GM23338 (cell line): Measurements from ENCODE around the gene CHCHD6. TPM values are rescaled to one million over a fixed set of nuclear protein-coding genes. Genes with fewer than 3 reads are reported as not detected.
A peak's percentile ranks its signal among the peaks of the same experiment; 100 is the strongest.

Source experiments
- ATAC-seq: fragments of 200-7000 bp; cut with Tn5 transposase; 3 replicates; pipeline ENCODE4 v1.9.1; 2020
- DNase-seq: peaks from one replicate; pipeline ENCODE4 v3.0.0-alpha.2; 2015; ENCODE audit warnings: low spot score
- H2AFZ ChIP-seq: fragments of 200-600 bp; sonication (generic); 2 replicates; pipeline ENCODE4 v1.8.0; 2016; ENCODE audit warnings: antibody characterized with exemption, mild to moderate bottlenecking, moderate library complexity
- H3F3A ChIP-seq: fragments of 200-600 bp; sonication (generic); replicated peaks from 2 replicates; pipeline ENCODE4 v1.8.0; 2017; ENCODE audit warnings: antibody characterized with exemption, mixed run types, low read depth
- H3K27ac ChIP-seq: fragments of 200-600 bp; sonication (generic); 2 replicates; pipeline ENCODE4 v1.6.1; 2016; ENCODE audit warnings: low read depth
- H3K27me3 ChIP-seq: fragments of 200-600 bp; sonication (generic); 2 replicates; pipeline ENCODE4 v1.8.0; 2016; ENCODE audit warnings: mild to moderate bottlenecking, mixed run types, moderate library complexity; ENCODE audit not compliant: insufficient read depth
- H3K36me3 ChIP-seq: fragments of 200-600 bp; sonication (generic); 2 replicates; pipeline ENCODE4 v1.8.0; 2016; ENCODE audit warnings: mild to moderate bottlenecking; ENCODE audit not compliant: insufficient read depth
- H3K4me1 ChIP-seq: fragments of 200-600 bp; sonication (generic); 2 replicates; pipeline ENCODE4 v1.8.0; 2016; ENCODE audit warnings: mild to moderate bottlenecking, moderate library complexity; ENCODE audit not compliant: insufficient read depth
- H3K4me2 ChIP-seq: fragments of 200-600 bp; sonication (generic); 2 replicates; pipeline ENCODE4 v1.7.1; 2017; ENCODE audit warnings: mixed run types
- H3K4me3 ChIP-seq: fragments of 200-600 bp; sonication (generic); 2 replicates; pipeline ENCODE4 v1.6.1; 2016; ENCODE audit warnings: mixed run types
- H3K79me2 ChIP-seq: fragments of 200-600 bp; sonication (generic); replicated peaks from 2 replicates; pipeline ENCODE4 v1.8.0; 2017; ENCODE audit warnings: mild to moderate bottlenecking; ENCODE audit not compliant: insufficient read depth
- H3K9me2 ChIP-seq: fragments of 200-600 bp; sonication (generic); 2 replicates; pipeline ENCODE4 v1.8.0; 2017; ENCODE audit not compliant: insufficient read depth
- H4K20me1 ChIP-seq: fragments of 200-600 bp; sonication (generic); replicated peaks from 2 replicates; pipeline ENCODE4 v1.8.0; 2017; ENCODE audit warnings: mild to moderate bottlenecking; ENCODE audit not compliant: insufficient read depth
- H3K27ac Mint-ChIP-seq: 2 replicates; pipeline ENCODE4 v1.8.0; 2020; ENCODE audit warnings: inconsistent platforms, mild to moderate bottlenecking, moderate library complexity, mixed read lengths
- H3K27me3 Mint-ChIP-seq: 3 replicates; pipeline ENCODE4 v1.8.0; 2022; ENCODE audit warnings: low read depth, mild to moderate bottlenecking, moderate library complexity, mixed read lengths, inconsistent platforms; ENCODE audit not compliant: insufficient read depth, poor library complexity
- H3K36me3 Mint-ChIP-seq: 3 replicates; pipeline ENCODE4 v1.8.0; 2021; ENCODE audit warnings: low read depth, mild to moderate bottlenecking, inconsistent platforms, moderate library complexity, mixed read lengths
- H3K4me1 Mint-ChIP-seq: 3 replicates; pipeline ENCODE4 v1.8.0; 2020; ENCODE audit warnings: mild to moderate bottlenecking, inconsistent platforms, mixed read lengths
- H3K4me3 Mint-ChIP-seq: 3 replicates; pipeline ENCODE4 v1.8.0; 2021; ENCODE audit warnings: moderate library complexity, mild to moderate bottlenecking, inconsistent platforms, mixed read lengths
- H3K9me3 Mint-ChIP-seq: 3 replicates; pipeline ENCODE4 v1.8.0; 2020; ENCODE audit warnings: moderate library complexity, mild to moderate bottlenecking, inconsistent platforms, mixed read lengths
- NANOG ChIP-seq: IDR thresholded peaks from 2 replicates; pipeline ENCODE4 v1.6.1; 2016; ENCODE audit warnings: antibody characterized with exemption, borderline replicate concordance
- polyA plus RNA-seq: library from polyadenylated mRNA; unstranded; fragments of >200 nt; fragmentation: Nextera tagmentation; extraction: Ambion mirVana; gene quantifications from 2 replicates; pipeline ENCODE4 v1.2.1, GENCODE V29; 2016
- total RNA-seq: library from RNA; depleted of rRNA; stranded (reverse); fragments of >200 nt; shearing (Covaris generic); gene quantifications from 2 replicates; pipeline ENCODE4 v1.2.3, GENCODE V29; 2014
- TF ChIP-seq, protein P1 (sequence below): fragments of 250-450 bp; sonication (Bioruptor Pico); IDR thresholded peaks from 2 replicates; pipeline ENCODE4 v1.5.0; 2020; ENCODE audit warnings: mild to moderate bottlenecking, moderate library complexity
- TF ChIP-seq, protein P2 (sequence below): IDR thresholded peaks from one replicate; pipeline ENCODE4 v1.6.1; 2018; ENCODE audit warnings: antibody characterized with exemption; ENCODE audit not compliant: unreplicated experiment
- TF ChIP-seq, protein P3 (sequence below), 2 experiments: fragments of 200-600 bp in 1 of 2; sonication (generic) in 1 of 2; conservative IDR thresholded peaks; 2 replicates each; pipeline versions ENCODE4 v1.5.1 to v1.6.1; 2016 to 2017; ENCODE audit warnings: antibody characterized with exemption in 2 of 2, low read depth in 2 of 2, mild to moderate bottlenecking in 2 of 2, moderate library complexity in 1 of 2

Gene CHCHD6
- total and polyA plus RNA-seq, 2 experiments from 2014 or later, result 28.8 to 43.0 TPM

DNA sequence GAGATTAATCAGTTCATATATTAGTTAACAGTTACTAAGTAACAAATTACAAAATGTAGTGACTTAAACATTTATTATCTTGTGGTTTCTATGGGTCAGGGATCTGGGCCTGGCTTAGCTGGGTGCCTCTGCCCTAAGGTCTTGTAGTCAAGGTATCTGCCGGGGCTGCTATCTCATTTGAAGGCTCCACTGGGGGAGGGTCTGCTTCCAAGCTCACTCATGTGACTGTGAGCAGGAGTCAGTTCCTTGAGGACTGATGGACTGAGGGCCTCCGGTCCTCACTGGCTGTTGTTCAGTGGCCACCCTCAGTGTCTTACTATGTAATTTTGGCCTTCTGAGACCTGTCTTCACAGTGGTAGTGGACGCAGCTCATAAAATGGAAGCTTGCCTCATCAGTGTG is 143.0 kb downstream of the CHCHD6 start (continued):
- TF ChIP-seq, protein P1, sequence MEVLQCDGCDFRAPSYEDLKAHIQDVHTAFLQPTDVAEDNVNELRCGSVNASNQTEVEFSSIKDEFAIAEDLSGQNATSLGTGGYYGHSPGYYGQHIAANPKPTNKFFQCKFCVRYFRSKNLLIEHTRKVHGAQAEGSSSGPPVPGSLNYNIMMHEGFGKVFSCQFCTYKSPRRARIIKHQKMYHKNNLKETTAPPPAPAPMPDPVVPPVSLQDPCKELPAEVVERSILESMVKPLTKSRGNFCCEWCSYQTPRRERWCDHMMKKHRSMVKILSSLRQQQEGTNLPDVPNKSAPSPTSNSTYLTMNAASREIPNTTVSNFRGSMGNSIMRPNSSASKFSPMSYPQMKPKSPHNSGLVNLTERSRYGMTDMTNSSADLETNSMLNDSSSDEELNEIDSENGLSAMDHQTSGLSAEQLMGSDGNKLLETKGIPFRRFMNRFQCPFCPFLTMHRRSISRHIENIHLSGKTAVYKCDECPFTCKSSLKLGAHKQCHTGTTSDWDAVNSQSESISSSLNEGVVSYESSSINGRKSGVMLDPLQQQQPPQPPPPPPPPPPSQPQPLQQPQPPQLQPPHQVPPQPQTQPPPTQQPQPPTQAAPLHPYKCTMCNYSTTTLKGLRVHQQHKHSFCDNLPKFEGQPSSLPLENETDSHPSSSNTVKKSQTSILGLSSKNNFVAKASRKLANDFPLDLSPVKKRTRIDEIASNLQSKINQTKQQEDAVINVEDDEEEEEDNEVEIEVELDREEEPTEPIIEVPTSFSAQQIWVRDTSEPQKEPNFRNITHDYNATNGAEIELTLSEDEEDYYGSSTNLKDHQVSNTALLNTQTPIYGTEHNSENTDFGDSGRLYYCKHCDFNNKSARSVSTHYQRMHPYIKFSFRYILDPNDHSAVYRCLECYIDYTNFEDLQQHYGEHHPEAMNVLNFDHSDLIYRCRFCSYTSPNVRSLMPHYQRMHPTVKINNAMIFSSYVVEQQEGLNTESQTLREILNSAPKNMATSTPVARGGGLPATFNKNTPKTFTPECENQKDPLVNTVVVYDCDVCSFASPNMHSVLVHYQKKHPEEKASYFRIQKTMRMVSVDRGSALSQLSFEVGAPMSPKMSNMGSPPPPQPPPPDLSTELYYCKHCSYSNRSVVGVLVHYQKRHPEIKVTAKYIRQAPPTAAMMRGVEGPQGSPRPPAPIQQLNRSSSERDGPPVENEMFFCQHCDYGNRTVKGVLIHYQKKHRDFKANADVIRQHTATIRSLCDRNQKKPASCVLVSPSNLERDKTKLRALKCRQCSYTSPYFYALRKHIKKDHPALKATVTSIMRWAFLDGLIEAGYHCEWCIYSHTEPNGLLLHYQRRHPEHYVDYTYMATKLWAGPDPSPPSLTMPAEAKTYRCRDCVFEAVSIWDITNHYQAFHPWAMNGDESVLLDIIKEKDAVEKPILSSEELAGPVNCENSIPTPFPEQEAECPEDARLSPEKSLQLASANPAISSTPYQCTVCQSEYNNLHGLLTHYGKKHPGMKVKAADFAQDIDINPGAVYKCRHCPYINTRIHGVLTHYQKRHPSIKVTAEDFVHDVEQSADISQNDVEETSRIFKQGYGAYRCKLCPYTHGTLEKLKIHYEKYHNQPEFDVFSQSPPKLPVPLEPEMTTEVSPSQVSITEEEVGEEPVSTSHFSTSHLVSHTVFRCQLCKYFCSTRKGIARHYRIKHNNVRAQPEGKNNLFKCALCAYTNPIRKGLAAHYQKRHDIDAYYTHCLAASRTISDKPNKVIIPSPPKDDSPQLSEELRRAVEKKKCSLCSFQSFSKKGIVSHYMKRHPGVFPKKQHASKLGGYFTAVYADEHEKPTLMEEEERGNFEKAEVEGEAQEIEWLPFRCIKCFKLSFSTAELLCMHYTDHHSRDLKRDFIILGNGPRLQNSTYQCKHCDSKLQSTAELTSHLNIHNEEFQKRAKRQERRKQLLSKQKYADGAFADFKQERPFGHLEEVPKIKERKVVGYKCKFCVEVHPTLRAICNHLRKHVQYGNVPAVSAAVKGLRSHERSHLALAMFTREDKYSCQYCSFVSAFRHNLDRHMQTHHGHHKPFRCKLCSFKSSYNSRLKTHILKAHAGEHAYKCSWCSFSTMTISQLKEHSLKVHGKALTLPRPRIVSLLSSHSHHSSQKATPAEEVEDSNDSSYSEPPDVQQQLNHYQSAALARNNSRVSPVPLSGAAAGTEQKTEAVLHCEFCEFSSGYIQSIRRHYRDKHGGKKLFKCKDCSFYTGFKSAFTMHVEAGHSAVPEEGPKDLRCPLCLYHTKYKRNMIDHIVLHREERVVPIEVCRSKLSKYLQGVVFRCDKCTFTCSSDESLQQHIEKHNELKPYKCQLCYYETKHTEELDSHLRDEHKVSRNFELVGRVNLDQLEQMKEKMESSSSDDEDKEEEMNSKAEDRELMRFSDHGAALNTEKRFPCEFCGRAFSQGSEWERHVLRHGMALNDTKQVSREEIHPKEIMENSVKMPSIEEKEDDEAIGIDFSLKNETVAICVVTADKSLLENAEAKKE, result no peak
- TF ChIP-seq, protein P2, sequence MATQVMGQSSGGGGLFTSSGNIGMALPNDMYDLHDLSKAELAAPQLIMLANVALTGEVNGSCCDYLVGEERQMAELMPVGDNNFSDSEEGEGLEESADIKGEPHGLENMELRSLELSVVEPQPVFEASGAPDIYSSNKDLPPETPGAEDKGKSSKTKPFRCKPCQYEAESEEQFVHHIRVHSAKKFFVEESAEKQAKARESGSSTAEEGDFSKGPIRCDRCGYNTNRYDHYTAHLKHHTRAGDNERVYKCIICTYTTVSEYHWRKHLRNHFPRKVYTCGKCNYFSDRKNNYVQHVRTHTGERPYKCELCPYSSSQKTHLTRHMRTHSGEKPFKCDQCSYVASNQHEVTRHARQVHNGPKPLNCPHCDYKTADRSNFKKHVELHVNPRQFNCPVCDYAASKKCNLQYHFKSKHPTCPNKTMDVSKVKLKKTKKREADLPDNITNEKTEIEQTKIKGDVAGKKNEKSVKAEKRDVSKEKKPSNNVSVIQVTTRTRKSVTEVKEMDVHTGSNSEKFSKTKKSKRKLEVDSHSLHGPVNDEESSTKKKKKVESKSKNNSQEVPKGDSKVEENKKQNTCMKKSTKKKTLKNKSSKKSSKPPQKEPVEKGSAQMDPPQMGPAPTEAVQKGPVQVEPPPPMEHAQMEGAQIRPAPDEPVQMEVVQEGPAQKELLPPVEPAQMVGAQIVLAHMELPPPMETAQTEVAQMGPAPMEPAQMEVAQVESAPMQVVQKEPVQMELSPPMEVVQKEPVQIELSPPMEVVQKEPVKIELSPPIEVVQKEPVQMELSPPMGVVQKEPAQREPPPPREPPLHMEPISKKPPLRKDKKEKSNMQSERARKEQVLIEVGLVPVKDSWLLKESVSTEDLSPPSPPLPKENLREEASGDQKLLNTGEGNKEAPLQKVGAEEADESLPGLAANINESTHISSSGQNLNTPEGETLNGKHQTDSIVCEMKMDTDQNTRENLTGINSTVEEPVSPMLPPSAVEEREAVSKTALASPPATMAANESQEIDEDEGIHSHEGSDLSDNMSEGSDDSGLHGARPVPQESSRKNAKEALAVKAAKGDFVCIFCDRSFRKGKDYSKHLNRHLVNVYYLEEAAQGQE, result no peak
- no peak for TF ChIP-seq NANOG

DNA sequence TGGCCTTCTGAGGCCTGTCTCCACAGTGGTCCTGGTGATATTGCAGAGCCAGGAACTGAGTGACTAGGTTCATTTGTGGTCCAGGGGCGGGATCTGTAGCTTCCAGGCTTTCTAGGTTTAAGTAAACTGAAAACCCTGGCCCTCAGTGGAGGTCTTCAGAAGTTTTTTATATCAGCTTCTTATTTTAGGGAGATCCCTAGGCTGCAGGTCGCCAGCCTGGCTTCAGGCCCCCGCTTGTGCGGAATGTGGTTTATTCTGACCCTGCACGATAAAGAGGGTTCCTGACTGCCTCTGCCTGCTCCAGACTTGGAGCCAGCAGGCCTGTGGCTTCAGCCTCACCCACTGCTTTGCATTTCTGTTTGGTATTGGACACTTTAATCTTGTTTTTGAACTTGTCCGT is 145.0 kb downstream of the CHCHD6 start:
- H3K27ac Mint-ChIP-seq, result peak overlapping the region; percentile 10; the same call in 1 of the 2 replicates
- ATAC-seq, result no peak
- peaks cover 51% of the 10 kb centered on the region for H3K4me1 Mint-ChIP-seq
- no peak overlapping the region for H3K4me3 Mint-ChIP-seq
- Histone ChIP-seq H3K27ac (no peak overlapping the region), H3K27me3 (no peaks in the 10 kb centered on the region), H3K36me3 (no peaks in the 10 kb centered on the region), H3F3A (peaks cover 9% of the 10 kb centered on the region), H3K79me2 (no peaks in the 10 kb centered on the region; the same call in 1 of the 2 replicates), H2AFZ (no peak overlapping the region), H3K4me2 (no peak overlapping the region), H3K9me2 (peaks cover 3% of the 10 kb centered on the region), H3K4me1 (peaks cover 33% of the 10 kb centered on the region), H4K20me1 (no peaks in the 10 kb centered on the region), H3K4me3 (no peak overlapping the region)
- DNase-seq, result no peak
- peaks cover 2% of the 10 kb centered on the region; the same call in 2 of the 3 replicates for H3K36me3 Mint-ChIP-seq
- TF ChIP-seq, protein P3, sequence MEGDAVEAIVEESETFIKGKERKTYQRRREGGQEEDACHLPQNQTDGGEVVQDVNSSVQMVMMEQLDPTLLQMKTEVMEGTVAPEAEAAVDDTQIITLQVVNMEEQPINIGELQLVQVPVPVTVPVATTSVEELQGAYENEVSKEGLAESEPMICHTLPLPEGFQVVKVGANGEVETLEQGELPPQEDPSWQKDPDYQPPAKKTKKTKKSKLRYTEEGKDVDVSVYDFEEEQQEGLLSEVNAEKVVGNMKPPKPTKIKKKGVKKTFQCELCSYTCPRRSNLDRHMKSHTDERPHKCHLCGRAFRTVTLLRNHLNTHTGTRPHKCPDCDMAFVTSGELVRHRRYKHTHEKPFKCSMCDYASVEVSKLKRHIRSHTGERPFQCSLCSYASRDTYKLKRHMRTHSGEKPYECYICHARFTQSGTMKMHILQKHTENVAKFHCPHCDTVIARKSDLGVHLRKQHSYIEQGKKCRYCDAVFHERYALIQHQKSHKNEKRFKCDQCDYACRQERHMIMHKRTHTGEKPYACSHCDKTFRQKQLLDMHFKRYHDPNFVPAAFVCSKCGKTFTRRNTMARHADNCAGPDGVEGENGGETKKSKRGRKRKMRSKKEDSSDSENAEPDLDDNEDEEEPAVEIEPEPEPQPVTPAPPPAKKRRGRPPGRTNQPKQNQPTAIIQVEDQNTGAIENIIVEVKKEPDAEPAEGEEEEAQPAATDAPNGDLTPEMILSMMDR (conservative IDR thresholded peaks at IDR 0.05; ENCODE audit: low read depth in 2 of 2), result no peak
- peaks cover 1% of the 10 kb centered on the region for H3K27me3 Mint-ChIP-seq
- H3K9me3 Mint-ChIP-seq, result no peaks in the 10 kb centered on the region
